ENCODE data around the gene XIAP.

XIAP gene

DNA sequence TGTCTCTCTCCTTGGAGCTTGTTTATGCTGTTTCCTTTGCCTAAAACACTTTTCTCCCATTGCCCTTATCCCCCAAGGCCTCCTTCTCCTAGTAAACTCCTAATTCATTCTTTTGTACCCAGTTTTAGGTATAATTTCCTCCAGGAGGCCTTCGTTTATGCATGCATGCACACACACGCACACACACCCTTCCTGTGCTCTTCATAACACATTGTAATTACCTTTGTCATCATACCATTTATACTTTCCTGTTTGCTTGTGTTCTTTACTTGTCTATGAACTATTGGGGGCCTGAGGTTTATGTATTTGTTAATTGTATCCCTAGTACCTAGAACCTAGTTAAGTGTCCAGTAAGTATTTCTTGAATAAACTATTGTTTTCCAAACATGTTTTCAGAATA lies 45.5 kb downstream of the XIAP start:
- TF ChIP-seq CTCF (IDR thresholded peaks at IDR 0.05), result no peak
- Histone ChIP-seq H3K9me3 (no peaks in the 10 kb centered on the region), H3K27ac (no peak overlapping the region), H3K4me1 (ENCODE audit: control insufficient read depth in 1 of 2, insufficient read depth in 1 of 2, low read depth in 1 of 2, low read length in 1 of 2) (peaks cover 11 to 14% of the 10 kb centered on the region in 2 experiments), H3K27me3 (no peaks in the 10 kb centered on the region), H3K4me3 (ENCODE audit: low read depth in 1 of 2, low read length in 1 of 2) (no peak overlapping the region), H3K36me3 (peaks cover 33% of the 10 kb centered on the region)

GRCh38 chrX:123906557-123907316 lies 46.9 kb downstream of the XIAP start:
- H3K4me3 ChIP-seq (ENCODE audit: low read depth in 1 of 2, low read length in 1 of 2), result no peak overlapping the region
- no peak for TF ChIP-seq CTCF (IDR thresholded peaks at IDR 0.05)
- peaks cover 20% of the 10 kb centered on the region for H3K36me3 ChIP-seq
- no peaks in the 10 kb centered on the region for H3K9me3 ChIP-seq
- no peaks in the 10 kb centered on the region for H3K27me3 ChIP-seq
- peaks cover 11 to 14% of the 10 kb centered on the region in 2 experiments for H3K4me1 ChIP-seq (ENCODE audit: control insufficient read depth in 1 of 2, insufficient read depth in 1 of 2, low read depth in 1 of 2, low read length in 1 of 2)
- no peak overlapping the region for H3K27ac ChIP-seq

DNA sequence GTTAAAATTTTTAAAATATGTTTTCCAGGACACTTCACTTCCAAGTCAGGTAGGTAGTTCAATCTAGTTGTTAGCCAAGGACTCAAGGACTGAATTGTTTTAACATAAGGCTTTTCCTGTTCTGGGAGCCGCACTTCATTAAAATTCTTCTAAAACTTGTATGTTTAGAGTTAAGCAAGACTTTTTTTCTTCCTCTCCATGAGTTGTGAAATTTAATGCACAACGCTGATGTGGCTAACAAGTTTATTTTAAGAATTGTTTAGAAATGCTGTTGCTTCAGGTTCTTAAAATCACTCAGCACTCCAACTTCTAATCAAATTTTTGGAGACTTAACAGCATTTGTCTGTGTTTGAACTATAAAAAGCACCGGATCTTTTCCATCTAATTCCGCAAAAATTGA lies 49.7 kb downstream of the XIAP start:
- H3K27me3 ChIP-seq, result no peaks in the 10 kb centered on the region
- H3K36me3 ChIP-seq, result peaks cover 13% of the 10 kb centered on the region
- no peaks in the 10 kb centered on the region for H3K9me3 ChIP-seq
- no peak for TF ChIP-seq CTCF (IDR thresholded peaks at IDR 0.05)
- no peak overlapping the region for H3K4me3 ChIP-seq (ENCODE audit: low read depth in 1 of 2, low read length in 1 of 2)
- H3K27ac ChIP-seq, result peak overlapping the region; percentile 59
- H3K4me1 ChIP-seq (ENCODE audit: control insufficient read depth in 1 of 2, insufficient read depth in 1 of 2, low read depth in 1 of 2, low read length in 1 of 2), result peaks cover 11 to 14% of the 10 kb centered on the region in 2 experiments

- Histone ChIP-seq H3K4me3 (ENCODE audit: low read depth in 1 of 2, low read length in 1 of 2) (no peak overlapping the region), H3K4me1 (ENCODE audit: control insufficient read depth in 1 of 2, insufficient read depth in 1 of 2, low read depth in 1 of 2, low read length in 1 of 2) (no peaks in the 10 kb centered on the region), H3K27me3 (no peaks in the 10 kb centered on the region), H3K9me3 (no peaks in the 10 kb centered on the region), H3K27ac (no peak overlapping the region), H3K36me3 (no peaks in the 10 kb centered on the region)
- no peak for TF ChIP-seq CTCF (IDR thresholded peaks at IDR 0.05)
These were observed 57.2 kb downstream of the XIAP start for GRCh38 chrX:123917069-123917468.

DNA sequence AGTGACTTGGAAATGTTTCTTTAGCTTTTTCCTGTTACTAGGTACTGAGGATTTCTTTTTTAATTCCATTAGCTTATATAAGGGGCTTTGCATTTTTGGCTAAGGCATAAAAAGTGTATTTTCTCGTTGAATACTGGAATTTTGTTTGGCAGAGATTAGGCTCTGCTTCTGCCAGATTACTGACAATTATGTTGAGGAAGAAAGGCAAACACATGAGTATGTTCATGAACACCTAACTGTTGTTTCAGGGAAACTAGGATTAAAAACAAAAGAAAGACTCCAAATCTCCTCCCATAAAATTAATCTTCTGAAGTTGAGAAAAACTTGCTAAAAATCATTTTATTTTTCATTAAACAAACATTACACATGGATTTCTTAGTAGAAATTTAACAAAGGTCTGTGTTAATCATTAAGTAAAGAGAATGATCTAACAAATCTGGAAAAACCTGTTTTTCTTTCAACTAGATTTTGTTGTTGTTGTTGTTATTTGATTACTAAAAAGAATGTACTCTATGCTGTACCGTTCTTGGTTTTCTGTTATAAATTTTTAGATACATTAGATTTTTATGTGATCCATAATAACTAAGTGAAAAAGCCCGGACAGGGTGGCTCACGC lies 58.4 kb downstream of the XIAP start:
- Histone ChIP-seq H3K4me1 (ENCODE audit: control insufficient read depth in 1 of 2, insufficient read depth in 1 of 2, low read depth in 1 of 2, low read length in 1 of 2) (no peaks in the 10 kb centered on the region), H3K27me3 (no peaks in the 10 kb centered on the region), H3K27ac (no peak overlapping the region), H3K4me3 (ENCODE audit: low read depth in 1 of 2, low read length in 1 of 2) (no peak overlapping the region), H3K9me3 (no peaks in the 10 kb centered on the region), H3K36me3 (no peaks in the 10 kb centered on the region)
- no peak for TF ChIP-seq CTCF (IDR thresholded peaks at IDR 0.05)
